Measurements from ENCODE around the gene CREBBP. TPM values are rescaled to one million over a fixed set of nuclear protein-coding genes. Genes with fewer than 3 reads are reported as not detected.

CREBBP gene
- total RNA-seq, 3 donors from 2014 or later: 44.7 to 47.2 (median 45.3) TPM

DNA sequence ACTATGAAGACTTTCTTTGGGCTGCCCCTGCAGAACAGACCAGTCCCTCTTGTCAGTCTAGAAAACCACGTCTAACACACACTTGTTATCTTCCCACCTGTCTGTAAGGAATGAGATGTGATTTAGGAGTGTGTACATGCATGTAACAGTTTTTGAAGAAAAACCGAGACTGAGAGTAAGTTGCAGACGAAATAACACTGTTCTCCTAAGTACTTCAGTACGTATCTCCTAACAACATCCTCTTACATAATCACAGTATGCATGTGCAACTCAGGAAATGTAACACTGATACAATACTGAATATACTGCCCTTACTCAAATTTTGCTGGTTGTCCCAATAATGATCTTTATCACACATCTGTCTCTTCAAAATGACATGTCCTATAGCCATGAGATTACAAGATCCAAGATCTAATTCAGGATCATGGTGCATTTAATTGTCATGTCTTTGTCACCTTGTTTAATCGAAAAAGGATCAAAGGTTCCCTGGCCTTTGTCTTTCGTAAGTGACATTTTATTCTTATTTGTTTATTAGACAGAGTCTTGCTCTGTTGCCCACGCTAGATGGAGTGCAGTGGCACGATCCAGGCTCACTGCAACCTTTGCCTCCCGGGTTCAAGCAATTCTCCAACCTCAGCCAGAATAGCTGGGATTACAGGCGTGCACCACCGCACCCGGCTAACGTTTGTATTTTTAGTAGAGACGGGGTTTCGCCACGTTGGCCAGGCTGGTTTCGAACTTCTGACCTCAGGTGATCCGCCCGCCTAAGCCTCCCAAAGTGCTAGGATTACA, 25.6 kb downstream of the CREBBP start:
- peaks cover 67% of the 10 kb centered on the region for H3K4me1 Mint-ChIP-seq (ENCODE audit: low read depth)
- DNase-seq (no peak), ATAC-seq (no peak)
- no peaks in the 10 kb centered on the region for H3K27me3 Mint-ChIP-seq (ENCODE audit: low read depth)
- H3K9me3 Mint-ChIP-seq: no peaks in the 10 kb centered on the region
- no peak overlapping the region for H3K4me3 Mint-ChIP-seq
- H3K36me3 Mint-ChIP-seq (ENCODE audit: insufficient read depth): peaks cover 1% of the 10 kb centered on the region

DNA sequence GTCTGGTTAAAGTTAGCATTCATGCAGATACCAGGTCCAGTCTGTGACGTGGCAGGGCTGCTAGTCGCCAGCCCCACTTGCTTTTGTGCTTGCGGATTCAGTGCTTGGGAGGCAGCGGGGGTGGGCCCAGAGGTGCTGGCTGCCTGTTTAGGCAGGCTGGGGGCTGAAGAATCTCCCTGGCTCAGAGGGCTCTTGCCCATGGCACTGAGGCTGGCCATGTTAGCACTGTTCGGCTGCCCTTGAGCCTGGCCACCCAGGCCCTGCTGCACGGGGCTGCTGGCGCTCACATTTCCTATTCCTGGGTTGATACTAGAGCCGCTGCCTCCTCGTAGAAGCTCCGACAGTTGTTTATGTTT, 30.0 kb downstream of the CREBBP start:
- H3K27me3 Mint-ChIP-seq (ENCODE audit: low read depth): no peaks in the 10 kb centered on the region
- peaks cover 53% of the 10 kb centered on the region for H3K4me1 Mint-ChIP-seq (ENCODE audit: low read depth)
- no peak overlapping the region for H3K4me3 Mint-ChIP-seq
- DNase-seq (no peak), ATAC-seq (no peak)
- H3K36me3 Mint-ChIP-seq (ENCODE audit: insufficient read depth): peaks cover 18% of the 10 kb centered on the region
- no peaks in the 10 kb centered on the region for H3K9me3 Mint-ChIP-seq

DNA sequence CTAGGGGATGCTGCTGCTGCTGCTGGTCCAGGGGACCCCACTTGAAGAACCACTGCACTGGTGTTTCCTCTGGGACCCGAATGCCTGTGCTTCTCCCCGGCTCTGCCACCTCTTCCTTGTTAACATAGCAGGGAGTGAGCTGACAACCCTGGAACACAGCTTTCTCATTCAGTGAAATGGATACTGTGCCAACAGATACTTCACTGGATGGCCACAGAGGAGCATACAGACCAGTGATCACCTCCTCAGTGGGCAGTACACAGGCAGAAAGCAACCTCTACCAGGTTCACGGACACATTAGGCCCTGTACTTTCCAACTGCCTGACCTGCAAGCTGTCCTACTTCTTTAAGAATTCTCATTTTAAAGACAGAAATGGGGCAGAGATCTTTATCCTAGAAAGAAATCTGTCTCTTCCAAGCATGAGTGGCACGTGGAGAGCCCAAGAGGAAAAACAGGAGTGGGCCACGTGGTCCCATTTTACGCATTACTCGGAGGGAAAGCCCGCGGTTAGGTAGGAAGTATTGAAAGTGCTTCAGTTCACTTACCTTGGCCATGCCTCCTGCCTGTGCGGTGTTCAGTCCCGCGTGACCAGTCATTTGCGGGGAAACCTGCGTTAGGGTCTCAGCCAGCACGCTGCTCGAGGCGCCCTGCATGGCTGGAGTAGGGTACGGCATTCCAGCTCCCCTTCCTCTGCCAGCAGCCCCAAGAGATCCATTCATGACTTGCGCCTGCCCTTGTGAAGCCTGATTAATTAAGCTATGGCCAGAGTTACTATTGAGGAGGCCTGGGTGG, 30.6 kb downstream of the CREBBP start:
- peaks cover 21% of the 10 kb centered on the region for H3K36me3 Mint-ChIP-seq (ENCODE audit: insufficient read depth)
- ATAC-seq: no peak
- no peak for DNase-seq
- H3K9me3 Mint-ChIP-seq: no peaks in the 10 kb centered on the region
- no peaks in the 10 kb centered on the region for H3K27me3 Mint-ChIP-seq (ENCODE audit: low read depth)
- H3K4me1 Mint-ChIP-seq (ENCODE audit: low read depth): peaks cover 53% of the 10 kb centered on the region
- no peak overlapping the region for H3K4me3 Mint-ChIP-seq

DNA sequence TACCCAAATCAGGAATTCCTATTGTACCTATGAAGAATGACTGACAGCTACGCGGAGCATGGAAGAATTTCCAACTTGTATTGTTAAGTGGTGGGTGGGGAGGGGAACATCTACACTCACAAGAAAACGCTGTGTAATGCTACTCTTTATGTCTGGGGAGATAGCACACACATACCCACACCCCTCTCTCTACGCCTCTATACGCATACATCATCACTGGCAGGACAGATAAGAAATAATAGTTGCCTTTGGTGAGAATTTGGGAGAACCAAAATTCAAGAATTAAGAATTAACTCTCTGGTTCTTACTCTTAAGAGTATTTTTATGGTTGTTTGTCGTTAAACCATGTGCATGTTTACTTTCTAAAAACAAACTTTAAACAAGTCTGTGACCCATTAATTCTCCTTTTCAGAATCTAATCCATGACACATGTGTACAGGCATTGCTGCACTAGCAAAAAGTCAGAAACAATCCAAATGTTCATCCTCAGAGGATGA, 33.9 kb downstream of the CREBBP start:
- ATAC-seq (no peak), DNase-seq (no peak)
- Mint-ChIP-seq H3K4me3 (no peak overlapping the region), H3K36me3 (ENCODE audit: insufficient read depth) (peaks cover 19% of the 10 kb centered on the region), H3K27me3 (ENCODE audit: low read depth) (no peaks in the 10 kb centered on the region), H3K4me1 (ENCODE audit: low read depth) (peaks cover 47% of the 10 kb centered on the region), H3K9me3 (no peaks in the 10 kb centered on the region)

DNA sequence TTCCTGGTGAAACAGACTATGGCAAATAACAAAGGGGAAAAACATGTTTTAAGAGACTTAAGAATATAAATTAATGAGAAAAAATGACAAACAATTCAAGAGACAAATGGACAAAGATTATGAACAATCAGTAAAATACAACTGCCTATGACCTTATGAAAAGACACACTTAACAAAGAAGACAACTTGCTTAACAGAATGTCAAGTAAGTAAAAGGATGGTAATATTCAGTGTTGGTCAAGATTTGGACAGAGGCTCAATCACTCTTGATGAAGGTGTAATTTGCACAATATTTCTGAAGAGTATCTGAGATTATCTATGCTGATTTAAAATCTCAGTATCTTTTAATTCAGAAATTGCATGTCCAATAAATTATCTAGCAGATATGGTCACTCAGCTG, 34.4 kb downstream of the CREBBP start:
- no peak for ATAC-seq
- no peak for DNase-seq
- H3K4me3 Mint-ChIP-seq: no peak overlapping the region
- H3K4me1 Mint-ChIP-seq (ENCODE audit: low read depth): peaks cover 50% of the 10 kb centered on the region
- peaks cover 19% of the 10 kb centered on the region for H3K36me3 Mint-ChIP-seq (ENCODE audit: insufficient read depth)
- no peaks in the 10 kb centered on the region for H3K9me3 Mint-ChIP-seq
- H3K27me3 Mint-ChIP-seq (ENCODE audit: low read depth): no peaks in the 10 kb centered on the region

DNA sequence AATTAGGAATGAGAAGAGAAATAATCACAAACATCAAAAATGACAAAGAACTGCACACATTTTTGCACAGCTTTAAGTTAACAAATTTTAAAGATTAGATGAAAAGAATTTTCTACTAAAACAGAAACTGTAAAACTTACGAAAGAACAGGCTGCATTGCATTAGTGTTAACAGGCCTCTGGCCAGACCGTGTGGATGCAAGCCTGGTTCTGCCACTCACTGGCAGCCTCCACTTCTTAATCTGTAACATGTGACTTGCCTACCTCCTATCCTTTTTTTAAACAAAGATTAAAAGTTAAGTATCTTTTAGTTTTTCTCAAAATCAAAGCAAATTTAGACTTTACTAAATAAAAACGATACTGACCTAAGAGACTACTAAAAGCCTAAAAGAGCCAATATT, 37.5 kb downstream of the CREBBP start:
- no peak for DNase-seq
- Mint-ChIP-seq H3K36me3 (ENCODE audit: insufficient read depth) (peaks cover 16% of the 10 kb centered on the region), H3K4me1 (ENCODE audit: low read depth) (peaks cover 59% of the 10 kb centered on the region), H3K4me3 (no peak overlapping the region), H3K9me3 (no peaks in the 10 kb centered on the region), H3K27me3 (ENCODE audit: low read depth) (no peaks in the 10 kb centered on the region)
- no peak for ATAC-seq

DNA sequence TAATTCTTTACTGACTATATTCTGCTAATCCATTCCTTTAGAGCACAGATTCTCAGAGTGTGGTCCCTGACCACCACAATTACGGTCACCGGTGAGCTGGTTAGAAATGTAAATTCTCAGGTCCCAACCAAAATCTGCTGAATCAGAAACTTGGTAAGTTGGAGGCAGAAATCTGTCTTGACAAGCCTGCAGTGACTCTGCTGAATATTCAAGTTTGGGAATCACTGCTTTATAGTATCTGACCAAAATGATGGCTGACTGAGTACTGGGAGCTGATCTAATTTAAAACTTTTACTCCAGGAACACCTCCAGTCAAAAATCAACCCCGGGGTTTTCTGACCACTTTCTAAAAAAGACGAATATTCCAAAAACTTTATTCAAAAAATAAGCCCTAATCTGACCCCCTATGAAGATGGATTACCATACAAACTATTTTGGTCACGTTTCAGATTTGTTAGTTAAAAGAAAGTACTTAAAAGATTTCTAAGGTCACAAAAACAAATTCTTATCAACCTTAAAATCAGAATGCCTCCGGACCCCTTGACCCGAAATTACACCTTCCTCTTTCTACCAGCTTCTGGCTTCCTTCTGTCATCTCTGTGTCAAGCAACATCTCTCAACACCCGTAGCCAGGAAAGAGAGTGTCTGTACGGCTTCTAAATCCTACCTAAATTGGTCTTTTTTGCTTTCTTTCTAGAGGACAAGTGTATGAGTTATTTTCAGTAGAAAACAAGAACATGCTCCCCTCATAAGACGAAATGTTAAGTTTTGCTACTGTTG, 38.6 kb downstream of the CREBBP start:
- no peaks in the 10 kb centered on the region for H3K27me3 Mint-ChIP-seq (ENCODE audit: low read depth)
- DNase-seq (no peak), ATAC-seq (no peak)
- no peak overlapping the region for H3K4me3 Mint-ChIP-seq
- peaks cover 55% of the 10 kb centered on the region for H3K4me1 Mint-ChIP-seq (ENCODE audit: low read depth)
- H3K36me3 Mint-ChIP-seq (ENCODE audit: insufficient read depth): peaks cover 13% of the 10 kb centered on the region
- H3K9me3 Mint-ChIP-seq: no peaks in the 10 kb centered on the region

DNA sequence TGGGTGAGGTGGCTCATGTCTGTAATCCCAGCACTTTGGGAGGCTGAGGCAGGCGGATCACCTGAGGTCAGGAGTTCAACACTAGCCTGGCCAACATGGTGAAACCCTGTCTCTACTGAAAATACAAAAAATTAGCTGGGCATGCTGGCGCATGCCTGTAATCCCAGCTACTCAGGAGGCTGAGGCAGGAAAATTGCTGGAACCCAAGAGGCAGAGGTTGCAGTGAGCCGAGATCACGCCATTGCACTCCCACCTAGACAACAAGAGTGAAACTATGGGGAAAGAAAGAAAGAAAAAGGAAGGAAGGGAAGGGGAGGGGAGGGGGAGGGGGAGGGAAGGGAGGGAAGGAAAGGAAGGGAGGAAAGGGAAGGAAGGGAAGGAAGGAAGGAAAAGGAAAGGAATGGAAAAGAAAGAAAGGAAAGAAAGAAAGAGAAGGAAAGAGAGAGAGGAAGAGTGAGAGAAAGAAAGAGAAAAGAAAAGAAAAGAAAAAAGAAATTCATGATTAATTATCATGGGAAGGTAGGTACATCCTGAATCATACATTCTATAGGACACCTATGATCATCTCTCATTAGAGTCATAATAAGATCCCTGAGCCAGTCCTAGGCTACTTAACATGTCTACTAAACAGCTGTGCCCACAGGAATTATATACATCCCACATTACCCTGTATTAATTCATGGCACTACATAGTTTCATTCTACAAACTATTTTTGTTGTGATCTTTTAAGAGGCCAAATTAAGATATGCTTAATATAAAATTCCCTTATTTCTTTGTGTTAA, 40.9 kb downstream of the CREBBP start:
- DNase-seq: no peak
- H3K4me1 Mint-ChIP-seq (ENCODE audit: low read depth): peaks cover 36% of the 10 kb centered on the region
- ATAC-seq: no peak
- H3K36me3 Mint-ChIP-seq (ENCODE audit: insufficient read depth): peaks cover 8% of the 10 kb centered on the region
- H3K4me3 Mint-ChIP-seq: no peak overlapping the region
- no peaks in the 10 kb centered on the region for H3K9me3 Mint-ChIP-seq
- no peaks in the 10 kb centered on the region for H3K27me3 Mint-ChIP-seq (ENCODE audit: low read depth)

DNA sequence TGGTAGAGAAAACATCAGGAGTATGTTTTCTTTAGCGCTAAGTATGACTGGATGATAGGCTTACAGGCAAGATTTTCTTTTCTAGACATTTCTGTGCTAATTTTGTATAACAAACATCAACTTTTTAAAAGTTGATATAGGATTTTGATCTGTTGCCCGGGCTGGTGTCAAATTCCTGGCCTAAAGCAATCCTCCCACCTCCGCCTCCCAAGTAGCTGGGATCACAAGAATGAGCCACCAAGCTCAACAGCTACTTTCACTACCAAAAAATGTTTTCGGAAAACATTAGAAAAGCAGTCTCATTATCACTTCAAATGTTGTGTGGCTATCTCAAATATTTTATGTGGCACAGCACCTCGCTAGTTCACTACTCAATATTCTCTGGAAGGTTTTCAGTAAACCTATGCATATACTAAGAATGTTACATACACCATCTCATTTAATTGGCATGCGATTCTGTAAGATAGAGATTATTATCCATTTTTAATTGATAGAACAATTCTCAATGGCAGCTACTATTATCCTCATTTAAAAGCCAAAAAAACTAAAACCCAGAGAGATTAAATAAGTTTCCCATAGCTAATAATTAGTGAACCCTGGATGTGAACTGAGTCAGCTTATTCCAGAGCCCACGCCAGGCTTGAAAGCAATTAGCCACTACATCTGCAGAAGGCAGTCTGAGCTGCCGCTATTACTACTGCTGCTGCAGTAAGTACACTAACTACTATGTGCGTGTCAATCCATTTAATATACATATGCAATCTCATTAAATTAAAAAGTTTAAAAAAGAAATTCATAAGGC, 41.7 kb downstream of the CREBBP start:
- Mint-ChIP-seq H3K4me3 (no peak overlapping the region), H3K9me3 (peaks cover under 1% of the 10 kb centered on the region), H3K4me1 (ENCODE audit: low read depth) (peaks cover 37% of the 10 kb centered on the region), H3K36me3 (ENCODE audit: insufficient read depth) (peaks cover 10% of the 10 kb centered on the region), H3K27me3 (ENCODE audit: low read depth) (no peaks in the 10 kb centered on the region)
- no peak for DNase-seq
- no peak for ATAC-seq

DNA sequence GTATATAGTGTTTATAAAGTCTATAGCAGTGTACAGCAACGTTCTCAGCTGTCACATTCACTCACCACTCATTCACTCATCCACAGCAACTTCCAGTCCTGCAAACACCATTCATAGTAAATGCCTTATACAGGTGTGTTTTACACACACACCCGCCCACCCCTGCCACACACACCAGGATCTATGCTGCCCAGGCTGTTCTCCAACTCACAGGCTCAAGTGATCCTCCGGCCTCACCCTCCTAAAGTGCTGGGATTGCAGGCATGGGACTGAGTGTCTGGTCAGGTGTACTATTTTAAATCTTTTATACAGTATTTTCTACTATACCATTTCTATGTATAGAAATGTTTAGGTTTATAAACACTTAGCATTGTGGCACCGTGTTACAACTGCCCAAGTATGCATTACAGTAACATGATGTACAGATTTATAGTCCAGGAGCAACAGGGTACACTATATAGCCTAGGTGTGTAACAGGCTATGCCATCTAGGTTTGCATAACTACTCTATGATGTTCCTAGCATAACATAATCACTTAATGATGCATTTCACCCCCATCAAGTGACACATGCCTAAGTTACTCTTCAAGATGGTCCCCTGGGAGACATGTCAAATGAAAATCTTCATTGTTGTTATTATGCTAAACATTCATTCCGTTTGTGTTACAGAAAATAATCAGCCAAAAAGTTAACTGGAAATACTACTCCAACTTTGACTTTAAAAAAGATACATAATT, 42.5 kb downstream of the CREBBP start:
- H3K4me3 Mint-ChIP-seq: no peak overlapping the region
- H3K9me3 Mint-ChIP-seq: peaks cover 4% of the 10 kb centered on the region
- no peaks in the 10 kb centered on the region for H3K27me3 Mint-ChIP-seq (ENCODE audit: low read depth)
- peaks cover 16% of the 10 kb centered on the region for H3K36me3 Mint-ChIP-seq (ENCODE audit: insufficient read depth)
- peaks cover 35% of the 10 kb centered on the region for H3K4me1 Mint-ChIP-seq (ENCODE audit: low read depth)
- ATAC-seq (no peak), DNase-seq (no peak)

DNA sequence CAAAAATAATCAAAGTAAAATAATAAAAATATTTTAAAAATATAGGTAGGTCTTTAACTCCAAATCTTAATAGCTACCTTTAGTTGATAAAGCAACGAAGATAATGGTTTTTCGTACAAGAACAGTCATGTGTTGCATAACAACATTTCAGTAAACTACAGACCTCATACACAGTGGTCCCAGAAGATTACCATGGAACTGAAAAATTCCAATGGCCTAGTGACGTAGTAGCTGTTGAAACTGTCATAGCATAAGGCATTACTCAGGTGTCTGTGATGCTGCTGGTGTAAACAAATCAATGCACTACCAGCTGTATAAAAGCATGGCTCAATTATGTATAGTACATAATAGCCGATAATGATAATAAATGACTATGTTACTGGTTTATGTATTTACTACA, 43.9 kb downstream of the CREBBP start:
- Mint-ChIP-seq H3K4me1 (ENCODE audit: low read depth) (peaks cover 27% of the 10 kb centered on the region), H3K27me3 (ENCODE audit: low read depth) (no peaks in the 10 kb centered on the region), H3K36me3 (ENCODE audit: insufficient read depth) (peaks cover 21% of the 10 kb centered on the region), H3K4me3 (no peak overlapping the region), H3K9me3 (peaks cover 4% of the 10 kb centered on the region)
- ATAC-seq: no peak
- no peak for DNase-seq

DNA sequence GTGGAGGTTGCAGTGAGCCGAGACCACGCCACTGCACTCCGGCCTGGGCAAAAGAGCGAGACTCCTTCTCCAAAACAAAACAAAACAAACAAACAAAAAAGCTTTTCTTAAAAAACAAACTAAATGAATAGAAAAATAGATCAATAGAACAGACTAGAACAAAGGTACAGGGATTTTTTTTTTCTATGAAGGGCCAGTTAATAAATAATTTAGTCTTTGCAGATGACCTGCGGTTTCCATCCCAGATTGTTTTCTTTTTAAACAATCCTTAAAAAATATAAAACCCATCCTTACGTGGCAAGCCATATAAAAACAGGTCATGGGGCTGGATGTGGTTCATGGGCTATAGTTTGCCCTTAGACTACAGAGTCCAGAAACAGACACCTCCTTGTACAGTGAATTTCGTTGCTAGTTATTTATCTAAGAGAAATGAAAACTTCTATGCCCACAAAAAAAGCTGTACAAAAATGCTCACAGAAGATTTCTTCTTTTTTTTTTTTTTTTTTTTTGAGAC, 45.4 kb downstream of the CREBBP start:
- Mint-ChIP-seq H3K4me1 (ENCODE audit: low read depth) (peaks cover 26% of the 10 kb centered on the region), H3K27me3 (ENCODE audit: low read depth) (no peaks in the 10 kb centered on the region), H3K36me3 (ENCODE audit: insufficient read depth) (peaks cover 24% of the 10 kb centered on the region)

More for the DNA sequence above, 45.4 kb downstream of the CREBBP start:
- no peak for DNase-seq
- no peak for ATAC-seq
- H3K4me3 Mint-ChIP-seq: no peak overlapping the region
- peaks cover 4% of the 10 kb centered on the region for H3K9me3 Mint-ChIP-seq

Data from activated T-cell treated with anti-CD3 and anti-CD28 coated beads, Interleukin-2, amount 50 U/mL, for 4 hours (primary cell).